ENCODE results near the gene SLC17A9.

SLC17A9 gene

DNA sequence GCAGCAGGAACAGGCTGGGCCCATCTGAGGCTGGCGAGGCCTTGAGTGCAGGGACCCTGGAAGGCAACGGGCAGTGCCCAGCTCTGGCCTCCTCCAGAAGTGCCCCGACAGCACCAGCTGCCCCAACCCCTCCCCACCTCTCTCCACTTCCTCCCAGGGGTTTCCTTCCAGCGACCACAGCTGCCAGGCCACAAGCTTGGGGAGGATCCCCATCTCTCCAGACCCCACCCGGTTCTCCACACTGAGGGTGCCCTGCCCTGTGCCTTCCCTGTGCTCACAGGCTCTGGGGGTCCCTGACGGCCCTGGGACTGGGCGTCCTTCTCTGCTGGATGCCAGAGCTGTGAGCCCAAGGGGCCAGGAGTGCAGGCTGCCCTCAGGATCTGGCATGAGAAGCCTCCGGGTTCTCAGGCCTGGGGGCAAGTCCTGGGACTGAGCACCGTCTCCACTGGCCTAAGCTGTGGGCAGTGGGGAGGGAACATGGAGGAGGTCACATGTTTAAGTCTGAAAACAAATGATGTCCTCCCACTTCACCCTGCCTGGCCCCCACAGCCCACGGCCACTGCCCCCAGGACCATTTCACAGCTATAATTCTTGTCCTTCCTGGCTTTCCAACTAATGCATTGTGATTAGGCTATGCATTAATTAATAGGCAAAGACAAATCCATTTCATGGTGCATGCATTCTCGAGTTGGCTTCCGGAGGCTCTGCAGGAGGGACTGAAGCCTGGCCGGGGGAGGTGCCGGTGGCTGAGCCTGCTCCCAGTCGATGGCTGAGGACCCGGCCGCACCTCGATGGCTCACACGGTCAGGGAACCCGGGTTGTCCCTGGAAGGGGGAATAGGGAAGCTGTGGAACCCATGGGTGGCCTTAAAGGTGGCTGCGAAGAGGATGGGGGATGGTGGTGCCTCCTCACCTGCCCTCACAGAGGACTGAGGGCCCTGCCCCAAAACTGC lies 29.9 kb downstream of the SLC17A9 start:
- no peak for DNase-seq (ENCODE audit: low read depth)

DNA sequence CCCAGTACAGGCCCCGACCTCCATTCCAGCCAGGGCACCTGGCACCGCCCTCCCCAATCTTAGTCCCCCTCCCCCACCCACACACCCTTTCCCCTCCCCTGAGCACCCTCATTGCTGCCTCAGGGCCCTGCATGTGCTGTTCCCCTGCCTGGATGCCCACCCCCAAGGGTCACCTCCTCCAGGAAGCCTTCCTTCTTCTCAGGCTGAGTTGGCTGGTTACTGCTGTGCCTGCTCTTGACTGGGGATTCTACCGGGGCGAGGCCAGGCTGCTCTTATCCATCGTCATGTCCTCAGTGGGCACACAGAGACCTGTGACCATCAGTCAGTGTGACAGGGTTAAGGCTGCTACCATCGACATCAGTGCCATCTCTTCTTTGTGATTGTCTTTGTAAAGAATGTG lies 30.7 kb downstream of the SLC17A9 start:
- DNase-seq (ENCODE audit: low read depth) = no peak

DNA sequence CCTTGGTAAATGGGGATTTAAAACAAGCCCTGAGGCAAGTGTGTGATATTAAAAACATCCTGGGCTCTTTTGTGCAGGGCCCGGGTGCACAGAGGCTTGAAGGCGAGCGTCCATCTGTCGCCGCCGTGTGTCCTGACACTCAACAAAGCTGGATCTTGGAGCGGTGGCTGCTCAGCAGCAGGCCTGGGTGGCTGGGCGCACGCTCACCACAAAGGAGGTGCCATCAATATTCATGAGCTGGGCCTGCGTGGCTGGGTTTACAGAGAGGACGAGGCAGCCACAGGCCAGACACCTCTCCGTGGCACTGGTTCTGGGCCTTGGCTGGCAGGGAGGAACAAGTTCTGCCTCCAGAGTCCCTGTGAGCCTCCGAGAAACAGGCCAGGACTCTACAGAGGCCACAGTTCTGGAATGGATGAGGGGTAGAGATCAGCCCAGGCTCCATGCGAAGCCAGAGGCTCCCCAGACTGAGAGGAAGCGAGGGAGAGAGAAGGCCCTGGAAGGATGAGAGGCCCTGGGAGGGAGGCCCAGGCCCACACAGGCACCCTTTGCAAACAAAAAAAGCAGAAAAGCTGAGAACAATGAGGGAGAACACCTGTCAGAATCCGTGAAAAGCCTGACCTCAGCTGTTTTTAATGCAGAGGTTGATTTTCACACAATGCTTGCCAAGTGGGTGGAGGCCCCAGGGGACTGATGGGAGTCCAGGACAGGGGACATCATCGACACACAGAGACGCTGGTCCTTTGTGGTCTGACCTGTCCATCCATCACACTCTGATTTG lies 32.3 kb downstream of the SLC17A9 start:
- DNase-seq (ENCODE audit: low read depth) = no peak

DNA sequence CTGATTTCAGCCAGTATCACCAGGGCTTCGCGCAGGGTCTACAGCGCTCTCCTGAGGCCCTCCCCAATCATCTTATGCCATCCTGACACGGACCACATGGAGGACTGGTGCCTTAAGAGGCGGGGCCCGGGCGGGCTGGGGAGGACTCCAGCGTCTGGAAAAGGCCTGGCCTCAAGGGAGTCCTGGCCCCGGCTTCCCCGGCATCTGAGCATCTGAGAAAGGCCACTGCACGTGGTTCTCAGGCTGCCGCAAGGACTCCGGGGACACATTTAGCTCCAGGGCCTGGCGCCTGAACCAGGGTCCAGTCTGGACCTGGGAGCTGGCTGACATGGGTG lies 32.9 kb downstream of the SLC17A9 start:
- DNase-seq (ENCODE audit: low read depth) = no peak

DNA sequence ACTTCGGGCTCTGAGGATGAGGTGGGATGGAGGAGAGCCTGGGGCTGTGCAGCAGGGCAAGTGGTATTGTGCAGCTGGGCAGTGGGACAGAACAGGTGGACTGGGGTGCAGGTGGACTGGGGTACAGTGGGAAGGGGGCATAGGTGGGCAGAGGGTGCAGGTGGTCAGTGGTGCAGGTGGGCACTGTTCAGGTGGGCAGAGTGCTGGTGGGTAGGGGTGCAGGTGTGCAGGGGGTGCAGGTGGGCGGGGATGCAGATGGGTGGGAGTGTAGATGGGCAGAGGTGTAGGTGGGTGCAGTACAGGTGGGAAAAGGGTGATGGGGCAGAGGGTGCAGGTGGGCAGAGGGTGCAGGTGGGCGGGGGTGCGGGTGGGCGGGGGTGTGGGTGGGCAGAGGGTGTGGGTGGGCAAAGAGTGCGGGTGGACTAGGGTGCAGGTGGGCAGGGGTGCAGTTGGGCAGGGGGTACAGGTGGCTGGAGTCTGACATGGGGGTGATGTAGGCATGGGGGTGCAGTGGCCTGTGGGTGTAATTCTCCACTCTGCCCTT lies 33.8 kb downstream of the SLC17A9 start:
- no peak for DNase-seq (ENCODE audit: low read depth)

DNA sequence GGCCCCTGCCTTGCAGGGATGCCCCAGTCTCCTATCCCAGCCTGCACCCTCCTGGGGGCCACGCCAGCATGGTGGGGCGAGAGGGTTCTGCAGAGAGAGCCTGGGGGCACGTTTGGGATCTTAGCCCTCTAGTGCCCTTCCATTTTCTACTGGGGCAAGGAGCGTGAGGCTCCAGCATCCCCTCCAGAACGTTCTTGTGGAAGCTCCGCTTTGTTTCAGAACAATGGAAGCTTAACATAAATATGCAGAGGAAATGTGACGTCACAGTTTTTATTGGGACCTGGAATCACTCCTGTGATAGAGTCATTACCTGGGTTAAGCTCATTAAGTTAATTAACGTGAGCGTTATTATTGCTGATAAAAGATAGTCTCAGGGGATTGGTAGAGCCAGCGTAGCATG lies 34.6 kb downstream of the SLC17A9 start:
- DNase-seq (ENCODE audit: low read depth) = no peak

DNA sequence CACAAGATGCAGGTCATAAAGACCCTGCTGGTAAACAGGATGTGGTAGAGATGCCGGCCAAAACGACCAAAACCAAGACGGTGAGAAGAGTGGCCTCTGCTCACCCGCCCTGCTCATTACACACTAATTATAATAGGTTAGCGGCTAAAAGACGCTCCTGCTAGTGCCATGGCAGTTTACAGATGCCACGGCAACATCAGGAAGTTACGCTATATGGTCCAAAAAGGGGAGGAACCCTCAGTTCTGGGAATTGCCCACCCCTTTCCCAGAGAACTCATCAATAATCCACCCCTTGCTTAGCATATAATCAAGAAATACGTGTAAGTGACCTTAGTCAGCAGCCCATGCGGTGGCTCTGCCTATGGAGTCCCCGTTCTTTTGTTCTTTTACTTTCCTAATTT lies 36.7 kb downstream of the SLC17A9 start:
- no peak for DNase-seq (ENCODE audit: low read depth)

DNA sequence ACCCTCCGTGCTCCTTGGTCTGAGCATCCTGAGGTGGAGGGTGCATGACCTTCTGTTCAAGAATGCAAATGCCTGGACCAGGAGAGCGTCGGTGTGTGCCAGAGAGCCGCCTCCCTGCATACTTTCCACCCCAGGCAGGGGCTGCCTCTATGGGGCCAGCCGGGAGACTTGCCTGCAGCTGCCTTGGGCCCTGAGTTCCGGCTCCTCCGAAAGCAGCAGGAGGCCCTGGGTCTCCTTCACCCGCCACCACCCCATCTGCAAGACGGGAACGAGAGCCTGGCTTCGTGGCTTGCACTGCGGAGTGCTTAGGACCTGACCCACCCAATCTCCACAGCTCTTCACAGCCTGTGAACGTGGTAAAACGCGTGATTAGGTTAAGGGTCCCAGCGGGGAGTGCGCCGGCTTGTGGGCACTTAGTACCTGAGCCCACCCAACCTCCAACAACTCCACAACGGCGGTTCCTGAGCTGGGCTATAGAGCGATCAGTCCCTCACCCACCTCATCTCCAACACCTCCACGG lies 37.9 kb downstream of the SLC17A9 start:
- no peak for DNase-seq (ENCODE audit: low read depth)

DNA sequence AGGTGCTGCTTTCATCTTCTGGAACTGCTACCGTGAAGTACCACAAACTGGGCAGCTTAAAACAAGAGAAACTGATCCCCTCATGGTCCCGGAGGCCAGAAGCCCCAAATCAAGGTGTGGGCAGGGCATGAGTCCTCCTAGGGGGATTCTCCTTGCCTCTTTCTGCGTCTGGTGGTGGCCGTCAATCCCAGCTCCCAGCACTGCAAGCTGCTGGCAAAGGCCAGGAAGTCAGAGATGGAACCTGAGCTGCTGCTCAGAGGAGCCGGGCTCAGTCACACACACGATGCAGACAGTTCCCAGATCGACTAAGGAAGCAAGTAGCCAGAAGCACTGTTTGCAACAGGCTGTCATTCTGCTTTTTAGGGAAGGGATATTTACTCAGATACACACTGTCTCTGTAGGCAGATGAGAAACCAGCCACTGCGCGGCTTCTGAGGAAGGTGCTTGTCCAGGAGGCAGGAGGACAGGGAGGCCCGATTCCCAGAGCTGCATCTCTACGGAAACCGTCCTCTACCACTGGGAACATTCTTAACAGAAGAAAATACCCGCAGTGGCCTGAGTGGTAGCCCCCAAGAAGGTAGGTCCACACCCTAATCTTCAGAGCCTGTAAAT lies 38.8 kb downstream of the SLC17A9 start:
- no peak for DNase-seq (ENCODE audit: low read depth)

DNA sequence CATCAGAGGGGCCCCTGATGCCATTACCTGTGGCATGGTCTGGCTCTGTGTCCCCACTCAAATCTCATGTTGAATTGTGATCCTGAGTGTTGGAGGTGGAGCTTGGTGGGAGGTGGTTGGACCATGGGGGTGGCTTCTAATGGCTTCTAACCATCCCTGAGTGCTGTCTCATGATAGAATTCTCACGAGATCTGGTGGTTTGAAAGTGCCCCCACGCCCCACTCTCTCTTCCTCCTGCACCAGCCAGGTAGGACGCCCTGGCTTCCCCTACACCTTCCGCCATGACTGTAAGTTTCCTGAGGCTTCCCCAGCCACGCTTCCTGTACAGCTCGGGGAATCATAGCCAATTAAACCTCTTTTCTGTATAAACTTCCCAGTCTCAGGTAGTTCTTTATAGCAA lies 39.4 kb downstream of the SLC17A9 start:
- DNase-seq (ENCODE audit: low read depth) = no peak

DNA sequence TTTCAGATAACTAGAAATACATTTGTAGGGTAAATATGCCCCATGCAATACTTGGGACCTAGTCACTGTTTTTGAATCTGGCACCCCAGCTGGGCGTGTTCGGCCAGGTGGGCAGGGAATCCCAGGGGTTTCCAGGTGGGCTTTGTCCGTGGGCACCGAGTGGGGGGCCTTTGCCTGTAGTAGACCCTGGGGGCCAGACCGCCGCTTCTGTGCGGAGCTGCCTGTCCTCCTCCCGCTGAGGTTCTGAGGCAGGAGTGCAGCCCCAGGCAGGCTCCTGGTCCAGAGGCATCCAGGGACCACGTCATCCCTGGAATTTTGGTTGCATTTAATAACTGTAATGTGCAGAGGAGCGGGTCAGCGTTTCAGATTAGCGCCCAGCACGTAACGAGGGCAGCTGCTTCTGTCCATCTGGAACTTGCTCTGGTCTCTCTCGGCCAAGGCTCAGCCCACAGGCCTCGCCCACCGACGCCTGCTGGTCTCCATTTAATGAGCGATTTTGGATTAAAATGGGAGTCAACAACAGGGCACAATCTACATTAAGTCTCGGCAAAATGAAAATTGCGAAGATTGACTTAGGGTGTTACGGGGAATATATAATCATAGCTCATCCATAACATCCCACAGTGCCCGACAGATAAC lies 41.5 kb downstream of the SLC17A9 start:
- DNase-seq (ENCODE audit: low read depth) = no peak

DNA sequence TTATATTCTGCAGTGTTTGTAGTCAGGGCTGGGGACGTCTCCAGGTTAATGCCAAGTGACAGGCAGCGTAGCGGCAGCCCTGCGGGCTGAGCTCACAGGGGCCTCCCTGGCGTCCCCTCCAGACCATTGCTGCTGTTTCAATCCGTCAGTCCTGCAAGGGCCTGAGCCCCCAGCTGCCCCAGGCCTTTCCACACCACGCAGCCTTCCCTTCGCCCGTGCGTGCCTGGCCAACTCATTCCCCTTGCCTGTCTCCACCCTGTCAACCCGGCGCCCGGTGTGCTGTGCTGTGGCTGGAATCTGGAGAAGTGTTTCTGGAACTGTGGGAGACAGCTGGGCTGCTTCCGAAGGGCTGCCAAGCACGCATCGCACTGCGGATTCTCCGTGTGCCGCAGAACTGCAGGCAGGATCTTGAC lies 42.4 kb downstream of the SLC17A9 start:
- DNase-seq (ENCODE audit: low read depth) = no peak

DNA sequence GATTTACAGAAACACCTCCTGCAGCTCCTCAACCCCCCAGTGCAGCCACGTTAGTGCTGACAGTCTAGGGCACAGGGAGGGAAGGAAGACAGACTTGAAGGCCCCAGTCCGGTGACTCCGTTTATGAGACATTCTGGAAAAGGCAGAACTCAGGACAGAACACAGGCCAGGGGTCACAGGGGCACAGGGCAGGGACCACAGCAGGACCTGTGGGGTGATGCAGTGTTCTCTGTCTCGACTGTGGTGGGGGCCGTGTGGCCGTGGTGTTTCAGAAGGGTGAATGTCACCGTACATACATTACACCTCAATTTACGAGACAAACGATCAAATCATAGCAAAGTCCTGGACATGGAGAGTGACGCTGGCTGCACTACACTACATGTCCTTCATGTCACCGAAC lies 43.0 kb downstream of the SLC17A9 start:
- DNase-seq (ENCODE audit: low read depth) = no peak

DNA sequence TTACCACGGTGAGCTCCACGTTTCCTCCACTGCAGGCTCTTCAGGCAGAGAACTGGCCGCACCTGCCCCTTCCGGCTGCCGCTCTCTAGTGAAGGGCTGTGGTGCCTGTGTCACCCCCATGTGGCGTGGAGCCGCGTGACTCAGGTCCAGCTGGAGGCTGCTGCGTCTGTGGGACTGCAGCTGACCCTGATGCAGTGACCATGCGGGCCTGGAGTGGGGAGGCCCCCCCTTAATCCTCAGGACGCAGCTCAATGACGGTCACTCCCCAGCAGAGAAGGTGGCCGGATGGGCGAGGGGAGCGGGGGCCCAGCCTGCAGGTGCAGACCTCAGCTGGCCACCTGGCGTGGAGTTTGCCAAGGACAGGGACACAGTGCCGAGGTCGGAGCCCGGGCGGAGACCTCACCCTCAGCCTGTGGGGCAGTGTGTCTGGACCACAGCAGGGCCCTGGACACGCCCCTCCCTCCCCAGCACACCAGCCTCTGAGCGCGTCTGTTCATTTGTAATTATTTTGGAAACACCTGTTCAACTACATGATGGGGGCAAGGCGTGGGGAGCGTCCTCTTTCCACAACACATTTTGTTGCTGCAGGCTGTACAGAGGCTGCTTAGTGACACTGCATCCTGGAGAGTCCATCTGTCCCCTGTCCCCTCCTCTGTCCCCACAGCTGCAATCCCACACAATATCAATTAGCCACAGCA lies 43.5 kb downstream of the SLC17A9 start:
- no peak for DNase-seq (ENCODE audit: low read depth)

DNA sequence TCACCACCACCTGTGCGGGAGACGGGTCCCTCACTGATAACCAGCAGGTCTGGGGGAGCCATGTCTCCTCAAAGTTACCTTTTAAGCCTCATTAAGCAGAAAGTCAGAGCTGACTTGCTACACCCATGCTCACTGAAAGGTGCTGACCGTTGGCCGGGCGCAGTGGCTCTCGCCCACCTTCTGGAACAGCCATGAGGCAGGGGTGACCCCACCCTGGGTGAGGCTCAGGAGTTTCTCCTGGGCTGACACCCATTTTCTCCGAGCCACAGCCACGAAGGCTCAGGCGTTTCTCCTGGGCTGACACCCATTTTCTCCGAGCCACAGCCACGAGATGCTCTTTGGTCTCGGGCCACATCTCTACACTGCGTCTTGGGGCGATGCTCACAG lies 44.1 kb downstream of the SLC17A9 start:
- no peak for DNase-seq (ENCODE audit: low read depth)

DNA sequence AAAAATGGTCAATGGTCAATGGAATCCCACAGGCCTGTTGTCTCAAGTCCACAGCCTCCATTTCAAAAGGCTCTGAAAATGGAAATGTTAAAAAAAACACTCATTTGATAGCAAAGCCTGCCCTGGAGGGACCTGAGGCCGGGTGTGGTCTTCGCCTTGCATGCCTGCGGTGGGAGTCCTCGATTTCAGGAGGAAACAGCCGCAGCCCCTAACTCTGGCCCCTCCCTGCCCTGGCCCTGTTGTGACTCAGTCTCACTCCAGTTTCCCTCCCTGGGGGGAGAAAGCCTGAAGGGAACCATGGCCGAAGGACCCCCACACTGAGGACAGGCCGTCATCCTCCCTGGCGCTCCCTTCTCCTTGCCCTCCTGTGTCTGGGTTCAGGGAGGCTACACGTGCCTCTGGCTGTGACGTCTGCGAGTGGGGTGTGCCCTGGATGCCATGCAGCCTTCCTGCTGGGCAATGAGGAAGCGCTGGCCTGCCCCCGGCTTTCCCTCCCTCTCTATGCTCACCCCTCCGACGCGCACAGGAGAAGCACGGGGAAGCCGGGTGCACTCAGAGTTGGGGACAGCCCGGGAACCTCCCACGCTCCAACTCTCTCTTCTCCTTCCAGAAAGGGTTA lies 45.0 kb downstream of the SLC17A9 start:
- DNase-seq (ENCODE audit: low read depth) = no peak

DNA sequence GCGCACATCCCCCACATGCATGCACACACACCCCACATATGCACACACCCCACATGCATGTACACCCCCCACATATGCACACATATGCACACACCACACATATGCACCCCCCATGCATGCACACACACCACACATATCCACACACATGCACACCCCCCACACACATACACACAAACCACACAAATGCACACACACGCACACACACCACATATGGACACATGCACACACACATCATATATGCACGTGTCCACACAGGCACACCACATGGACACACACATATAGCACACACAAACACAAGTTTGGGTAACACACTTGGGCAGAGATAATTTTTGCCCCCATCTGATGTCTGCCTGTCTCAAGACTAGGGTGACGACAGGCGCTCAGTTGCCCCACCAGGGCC lies 45.9 kb downstream of the SLC17A9 start:
- no peak for DNase-seq (ENCODE audit: low read depth)

DNA sequence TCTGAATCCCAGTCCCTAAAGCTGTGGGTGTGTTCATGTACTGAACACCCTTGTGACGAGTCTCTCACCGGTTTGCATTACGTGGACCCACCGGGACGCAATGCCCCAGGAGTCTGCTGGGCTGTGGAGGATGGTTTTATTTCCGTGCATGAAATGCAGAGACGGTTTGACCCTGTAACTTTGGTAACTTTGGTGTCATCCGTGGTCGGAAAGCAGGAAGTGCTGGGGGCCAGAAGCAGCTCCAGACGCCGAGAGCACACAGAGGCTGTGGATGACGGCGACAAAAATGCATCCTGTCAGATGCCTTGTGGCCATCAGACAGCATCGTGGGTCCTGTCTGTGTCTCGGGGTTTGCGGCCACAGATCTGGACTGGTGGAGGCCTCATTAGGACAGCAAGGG lies 47.1 kb downstream of the SLC17A9 start:
- DNase-seq (ENCODE audit: low read depth) = no peak

DNA sequence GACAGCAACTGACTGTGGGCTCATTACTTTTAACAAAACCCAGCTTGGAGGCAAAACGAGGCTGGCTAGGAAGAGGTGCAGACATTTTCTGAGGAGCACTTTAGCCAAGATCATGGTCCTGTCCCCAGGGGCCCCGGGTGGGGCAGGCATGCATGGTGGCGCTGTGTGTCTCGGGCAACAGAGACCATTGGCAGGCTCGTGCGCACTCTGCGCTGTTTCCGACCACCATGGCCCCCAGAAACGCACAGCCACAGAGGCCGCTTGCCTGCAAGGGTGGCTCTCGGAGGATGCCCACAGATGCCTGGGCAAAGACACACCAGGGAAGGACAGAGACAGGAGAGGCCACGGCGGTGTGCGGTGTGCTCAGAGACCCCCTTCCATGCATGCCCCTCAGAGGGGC lies 47.5 kb downstream of the SLC17A9 start:
- no peak for DNase-seq (ENCODE audit: low read depth)

DNA sequence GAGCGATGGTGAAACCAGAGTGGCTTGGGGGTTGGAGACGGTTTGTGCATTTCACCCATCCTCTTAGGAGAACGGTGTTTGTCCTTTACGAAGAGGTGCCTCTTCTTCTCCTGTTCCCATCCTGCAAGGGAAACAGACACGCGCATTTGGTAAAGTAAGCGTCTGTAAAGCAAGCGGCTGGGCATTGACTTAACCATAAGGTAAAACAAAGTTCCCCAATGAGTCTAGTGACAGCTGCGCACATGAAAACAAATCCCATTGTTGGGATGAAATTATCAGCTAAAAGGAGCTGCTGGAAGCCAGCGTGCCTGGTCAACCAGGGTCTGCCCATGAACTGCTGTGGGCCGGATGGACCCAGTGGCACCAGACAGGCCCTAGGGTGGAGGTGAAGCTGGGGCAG lies 48.4 kb downstream of the SLC17A9 start:
- no peak for DNase-seq (ENCODE audit: low read depth)

DNA sequence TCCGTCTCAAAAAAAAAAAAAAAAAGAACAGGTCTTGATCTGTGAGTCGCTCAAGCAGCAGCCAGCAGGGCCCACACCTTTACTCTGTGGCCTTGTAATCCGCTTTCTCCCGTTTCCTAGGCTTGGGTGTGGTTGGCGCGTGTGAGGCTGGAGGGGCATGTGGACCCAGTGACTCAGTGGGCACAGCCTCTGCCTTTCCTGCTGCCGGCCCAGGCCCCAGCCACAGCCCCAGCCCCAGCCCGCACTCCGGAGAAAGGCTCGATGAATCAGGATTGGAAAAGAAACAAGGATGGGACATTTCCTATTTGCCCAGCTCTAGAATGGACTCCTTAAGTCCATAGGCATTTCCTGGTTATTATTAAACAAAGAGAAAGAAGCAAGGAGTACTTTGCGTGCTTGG lies 50.0 kb downstream of the SLC17A9 start:
- no peak for DNase-seq (ENCODE audit: low read depth)
